Stimulated activated CD4-positive, alpha-beta T cell treated with anti-CD3 and anti-CD28 coated beads, Interleukin-1b, Interleukin-23, amount 100 ng/mL, for 1 hour (primary cell): ENCODE measurements around the gene MYO1D.

ENCODE experiments used
- DNase-seq, 2 donors: peaks; one replicate each; pipeline ENCODE4 v3.0.0-alpha.2; 2020; ENCODE audit warnings: low read depth in 2 of 2

MYO1D gene

GRCh38 chr17:32583053-32583452 lies 293.9 kb downstream of the MYO1D start:
- no peak for DNase-seq

- no peak for DNase-seq
These were observed 301.1 kb downstream of the MYO1D start for GRCh38 chr17:32575852-32576251.

- DNase-seq: no peak
These were observed 306.9 kb downstream of the MYO1D start for GRCh38 chr17:32570081-32570396.

- no peak for DNase-seq
These were observed 307.5 kb downstream of the MYO1D start for GRCh38 chr17:32569171-32570080.

DNA sequence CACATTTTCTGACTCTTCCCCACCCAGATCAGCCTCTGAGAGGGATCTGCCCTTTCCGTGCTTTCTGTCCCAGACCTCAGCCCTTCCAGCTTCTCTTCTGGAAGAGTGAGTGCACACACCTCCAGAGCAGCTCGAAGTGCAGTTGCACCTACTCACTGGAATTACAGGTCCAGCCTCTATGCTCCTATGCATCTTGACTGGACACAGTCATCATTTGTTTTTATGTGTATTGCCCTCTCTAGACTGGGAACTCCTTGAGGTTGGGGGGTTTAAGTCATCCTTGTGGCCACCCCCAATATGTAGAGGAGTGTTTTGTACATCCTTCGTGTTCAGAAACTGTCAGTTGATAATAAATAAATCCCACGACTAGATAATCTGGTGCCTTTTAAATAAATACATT lies 308.2 kb downstream of the MYO1D start:
- DNase-seq: no peak

- DNase-seq: no peak
These were observed 309.4 kb downstream of the MYO1D start for GRCh38 chr17:32567511-32567910.

DNA sequence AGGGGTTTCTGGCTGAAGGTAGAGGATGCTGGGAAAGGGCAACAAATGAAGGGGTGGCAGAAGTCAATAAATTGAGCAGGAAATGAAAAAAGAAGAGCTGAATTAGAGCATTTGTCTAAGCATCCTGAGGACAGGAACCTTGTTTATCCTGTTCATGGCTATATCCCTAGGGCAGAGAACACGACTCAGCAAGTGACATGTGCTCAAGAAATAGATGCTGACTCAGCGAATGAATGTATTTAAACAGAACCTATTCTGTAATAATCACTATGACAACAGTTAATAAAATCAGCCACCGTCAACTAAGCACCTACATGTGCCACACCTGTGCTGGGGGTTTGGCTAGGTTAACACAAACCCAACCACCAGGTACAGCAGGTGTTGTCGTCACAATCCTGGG lies 309.8 kb downstream of the MYO1D start:
- no peak for DNase-seq

GRCh38 chr17:32566303-32566702 lies 310.6 kb downstream of the MYO1D start:
- DNase-seq: no peak

GRCh38 chr17:32565401-32565800 lies 311.5 kb downstream of the MYO1D start:
- no peak for DNase-seq

DNA sequence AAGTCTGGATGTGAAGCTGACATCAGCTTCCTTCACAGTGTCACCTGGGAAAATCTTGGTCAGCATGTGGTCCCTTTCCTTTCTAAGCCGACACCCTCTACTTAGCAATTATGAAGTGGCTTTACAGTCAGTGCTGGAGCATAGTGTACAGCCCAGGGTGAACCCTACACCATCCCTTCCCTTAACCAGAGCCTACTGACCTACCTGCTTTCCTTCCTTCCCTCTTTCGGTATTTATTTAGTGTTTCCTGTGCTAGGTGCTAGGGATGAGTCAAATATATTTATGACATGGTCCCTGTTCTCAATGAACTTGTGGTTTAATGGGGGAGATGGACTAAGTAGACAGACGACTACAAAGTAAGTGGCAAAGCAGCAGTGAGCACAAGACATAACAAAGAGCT lies 312.6 kb downstream of the MYO1D start:
- no peak for DNase-seq

GRCh38 chr17:32563583-32563982 lies 313.3 kb downstream of the MYO1D start:
- DNase-seq: no peak

- DNase-seq: no peak
These were observed 317.8 kb downstream of the MYO1D start for GRCh38 chr17:32558997-32559650.

DNA sequence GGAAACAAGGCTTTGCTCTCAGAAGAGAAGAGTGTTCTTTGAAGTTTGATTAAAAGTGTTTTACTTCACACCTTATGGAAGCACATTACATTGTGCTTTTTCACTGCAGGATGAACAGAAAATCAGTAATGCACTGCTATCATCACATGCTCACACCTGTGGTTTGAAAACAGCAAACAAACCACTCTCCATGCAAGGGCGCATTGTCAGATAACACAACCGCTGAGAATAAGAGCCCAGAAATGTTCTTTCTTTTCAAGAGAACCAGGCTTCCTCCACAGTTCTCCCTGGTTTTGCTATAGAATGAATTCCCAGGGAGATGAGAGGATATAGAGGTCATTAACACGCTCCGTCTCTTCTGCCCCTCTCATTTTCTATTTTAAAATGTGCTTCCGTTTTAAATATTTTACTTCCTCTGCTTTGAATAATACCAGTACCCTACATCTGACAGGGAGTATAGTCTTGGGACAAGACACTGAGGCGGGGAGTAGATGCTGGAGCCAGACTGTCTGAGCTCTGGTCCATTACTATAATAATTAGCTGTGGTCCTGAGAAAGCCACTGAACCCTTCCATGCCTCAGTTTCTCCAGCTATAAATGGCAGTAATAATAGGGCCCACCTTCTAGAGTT lies 318.5 kb downstream of the MYO1D start:
- DNase-seq: no peak

- DNase-seq: no peak
These were observed 321.2 kb downstream of the MYO1D start for GRCh38 chr17:32555611-32556310.

- no peak for DNase-seq
These were observed 323.8 kb downstream of the MYO1D start for GRCh38 chr17:32553168-32553567.

DNA sequence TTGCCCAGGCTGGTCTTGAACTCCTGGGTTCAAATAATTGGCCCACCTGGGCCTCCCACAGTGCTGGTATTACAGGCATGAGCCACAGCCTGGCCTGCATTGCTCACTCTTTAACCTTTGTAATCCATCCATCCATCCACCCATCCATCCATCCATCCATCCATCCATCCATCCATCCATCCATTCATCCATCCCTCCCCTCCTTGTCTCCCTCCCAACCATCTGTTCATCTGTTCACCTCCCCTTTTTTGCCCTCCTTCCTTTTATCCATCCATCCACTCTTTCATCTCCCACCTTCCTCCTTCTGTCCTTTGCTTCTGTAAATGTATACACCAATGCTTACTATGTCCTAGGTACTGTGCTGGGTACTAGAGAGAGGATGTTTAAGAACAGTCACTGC lies 324.6 kb downstream of the MYO1D start:
- DNase-seq: no peak

DNA sequence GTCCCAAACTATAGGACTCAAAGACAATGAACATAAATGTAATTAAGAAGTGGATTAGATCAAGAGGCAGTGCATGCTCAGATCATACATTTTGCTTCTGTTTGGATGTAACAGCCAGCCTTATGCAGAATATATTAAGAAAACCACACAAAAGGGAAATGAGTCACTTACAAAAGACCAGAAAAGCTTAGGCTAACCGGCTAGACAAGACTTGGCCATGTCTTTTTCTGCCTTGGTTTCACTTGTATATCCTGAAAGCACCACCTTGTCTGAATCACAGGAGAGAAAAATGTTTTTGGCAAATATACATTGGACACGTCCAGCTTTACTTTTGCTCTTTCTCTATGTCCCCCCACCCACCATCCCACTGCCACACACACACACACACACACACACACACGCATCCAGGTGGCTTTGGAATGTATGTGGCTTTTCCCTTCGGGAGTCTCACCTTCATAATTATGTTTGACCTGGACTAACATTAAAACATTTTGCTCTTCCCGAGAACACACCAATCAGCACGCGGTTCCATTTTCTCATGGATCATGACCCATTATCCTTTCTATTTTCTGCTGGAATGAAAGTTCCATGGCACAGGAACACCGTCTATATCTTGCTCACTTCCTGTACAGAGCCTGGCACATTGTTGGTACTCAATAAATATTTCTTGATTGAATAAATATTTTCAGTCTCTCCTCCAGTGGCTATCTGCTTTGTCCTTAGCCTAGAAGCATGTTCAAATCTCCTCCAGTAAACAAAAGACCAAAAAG lies 325.6 kb downstream of the MYO1D start:
- no peak for DNase-seq

DNA sequence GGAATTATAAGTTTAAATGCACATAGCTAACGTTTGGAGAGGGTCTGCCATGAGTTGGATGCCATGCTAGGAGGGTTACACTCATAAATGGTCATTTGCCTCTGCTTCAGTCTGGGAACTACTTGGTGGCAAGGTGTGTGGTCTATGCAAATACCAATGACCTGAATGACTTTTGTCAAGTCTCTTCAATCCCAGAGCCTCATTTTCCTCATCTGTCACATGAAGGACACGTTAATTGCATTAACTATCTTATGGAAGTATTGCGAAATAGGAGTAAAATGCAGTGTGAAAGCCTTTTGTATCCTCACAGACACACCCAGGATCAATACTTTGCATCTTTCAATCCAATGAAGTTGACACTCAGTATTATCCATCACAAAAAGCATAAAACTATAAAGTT lies 327.4 kb downstream of the MYO1D start:
- no peak for DNase-seq

DNA sequence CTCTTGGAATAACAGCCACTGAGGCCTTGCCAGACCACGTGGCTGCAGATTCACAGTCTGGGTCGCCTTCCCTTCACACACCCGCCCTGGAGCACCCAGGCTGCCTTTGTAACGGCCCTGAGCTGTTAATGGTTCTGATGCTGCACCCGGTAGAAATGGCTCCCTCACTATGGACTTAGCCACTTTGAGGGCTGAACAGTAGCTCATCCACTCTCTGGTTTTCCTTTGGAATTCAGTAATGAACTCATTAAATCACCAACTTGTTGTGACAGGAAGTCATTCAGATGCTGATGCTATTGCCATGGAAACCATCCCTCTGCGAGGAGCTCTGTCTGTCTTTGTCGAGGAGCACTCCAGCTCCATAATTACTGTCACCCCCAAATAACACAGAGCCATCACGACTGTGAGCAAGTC lies 330.9 kb downstream of the MYO1D start:
- DNase-seq: no peak

- no peak for DNase-seq
These were observed 334.7 kb downstream of the MYO1D start for GRCh38 chr17:32542186-32542585.

GRCh38 chr17:32541640-32542039 lies 335.3 kb downstream of the MYO1D start:
- DNase-seq: no peak
